Globus pallidus (tissue), 1 donor: Measurements from ENCODE around the gene SLC7A9.
"Not testable (repeated sequence)": the region's sequence is repeated elsewhere in the genome, so short reads cannot be mapped to it uniquely, and the experiment has no call there.

Experiments
- DNase-seq: peaks from one replicate; pipeline ENCODE4 v3.0.0-alpha.2; 2015; ENCODE audit warnings: low spot score

Gene SLC7A9

DNA sequence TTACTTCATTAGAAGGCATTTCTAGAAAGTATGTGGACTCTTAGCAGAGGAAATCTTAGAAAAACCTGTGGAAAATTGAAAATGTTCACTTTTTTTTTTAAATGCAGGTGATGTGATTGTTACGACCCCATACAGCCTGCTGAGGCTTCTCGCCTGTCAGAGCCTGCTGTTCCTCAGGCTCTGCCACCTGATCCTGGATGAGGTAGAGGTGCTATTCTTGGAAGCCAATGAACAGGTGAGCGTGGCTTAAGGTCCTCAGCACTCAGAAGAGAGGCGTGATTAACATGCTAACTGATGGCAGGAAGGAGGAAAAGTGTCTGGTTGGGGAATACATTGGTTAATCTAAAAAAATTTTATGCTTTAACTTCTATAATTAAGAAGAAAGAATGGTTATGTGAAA, 71.4 kb downstream of the SLC7A9 start:
- no peak for DNase-seq

- no peak for DNase-seq
These were observed 80.1 kb downstream of the SLC7A9 start for GRCh38 chr19:32789429-32789828.

DNA sequence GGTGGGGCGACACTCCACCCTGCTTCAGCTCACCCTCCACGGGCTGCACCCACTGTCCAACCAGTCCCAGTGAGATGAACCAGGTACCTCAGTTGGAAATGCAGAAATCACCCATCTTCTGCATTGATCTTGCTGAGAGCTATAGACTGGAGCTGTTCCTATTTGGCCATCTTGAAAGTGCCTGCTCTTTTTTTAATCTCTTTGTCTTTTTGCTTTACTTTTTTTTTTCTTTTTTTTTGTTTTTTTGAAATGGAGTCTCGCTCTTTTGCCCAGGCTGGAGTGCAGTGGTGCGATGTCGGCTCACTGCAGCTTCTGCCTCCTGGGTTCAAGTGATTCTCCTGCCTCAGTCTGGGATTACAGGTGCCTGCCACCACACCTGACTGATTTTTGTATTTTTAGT, 81.7 kb downstream of the SLC7A9 start:
- not testable (repeated sequence) for DNase-seq

DNA sequence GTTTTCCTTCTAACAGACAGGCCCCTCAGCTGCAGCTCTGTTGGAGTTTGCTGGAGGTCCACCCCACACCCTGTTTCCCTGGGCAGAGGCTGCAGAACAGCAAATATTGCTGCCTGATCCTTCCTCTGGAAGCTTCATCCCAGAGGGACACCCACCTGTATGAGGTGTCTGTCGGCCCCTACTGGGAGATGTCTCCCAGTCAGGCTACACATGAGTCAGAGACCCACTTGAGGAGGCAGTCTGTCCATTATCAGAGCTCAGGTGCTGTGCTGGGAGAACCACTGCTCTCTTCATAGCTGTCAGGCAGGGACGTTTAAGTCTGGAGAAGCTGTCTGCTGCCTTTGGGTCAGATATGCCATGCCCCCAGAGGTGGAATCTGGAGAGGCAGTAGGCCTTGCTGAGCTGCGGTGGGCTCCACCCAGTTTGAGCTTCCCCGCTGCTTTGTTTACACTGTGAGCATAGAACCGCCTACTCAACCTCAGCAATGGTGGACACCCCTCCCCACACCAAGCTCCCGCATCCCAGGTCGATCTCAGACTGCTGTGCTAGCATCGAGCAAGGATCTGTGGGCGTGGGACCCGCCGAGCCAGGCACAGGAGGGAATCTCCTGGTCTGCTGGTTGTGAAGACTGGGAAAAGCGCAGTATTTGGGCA, 82.3 kb downstream of the SLC7A9 start:
- not testable (repeated sequence) for DNase-seq

DNA sequence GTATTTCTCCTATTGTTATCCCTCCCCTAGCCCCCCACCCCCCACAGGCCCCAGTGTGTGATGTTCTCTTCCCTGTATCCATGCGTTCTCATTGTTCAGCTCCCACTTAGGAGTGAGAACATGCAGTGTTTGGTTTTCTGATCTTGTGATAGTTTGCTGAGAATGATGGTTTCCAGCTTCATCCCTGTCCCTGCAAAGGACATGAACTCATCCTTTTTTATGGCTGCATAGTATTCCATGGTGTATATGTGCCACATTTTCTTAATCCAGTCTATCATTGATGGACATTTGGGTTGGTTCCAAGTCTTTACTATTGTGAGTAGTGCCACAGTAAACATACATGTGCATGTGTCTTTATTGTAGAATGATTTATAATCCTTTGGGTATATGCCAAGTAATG, 87.5 kb downstream of the SLC7A9 start:
- not testable (repeated sequence) for DNase-seq

DNA sequence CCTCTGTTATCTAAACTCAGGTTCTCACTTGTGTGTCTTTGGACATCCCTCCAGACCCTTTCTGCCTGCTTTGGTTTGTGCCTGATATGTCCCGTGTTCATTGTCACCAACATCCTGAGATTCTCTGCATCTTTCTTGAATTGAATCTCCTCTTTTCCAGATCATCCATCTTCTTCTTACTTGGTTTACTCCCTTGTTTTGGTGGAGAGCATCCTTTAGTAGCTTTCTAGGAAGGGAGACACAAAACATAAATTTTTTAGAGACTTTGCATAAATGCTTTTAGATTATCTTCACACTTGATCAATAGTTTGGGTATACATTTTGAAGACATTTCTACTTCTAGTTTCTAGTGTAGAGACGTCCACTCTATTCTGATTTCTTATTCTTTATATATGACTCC, 88.3 kb downstream of the SLC7A9 start:
- no peak for DNase-seq
